Loucy (cell line): ENCODE measurements around the gene DPP4.

Experiments used
- H2AFZ ChIP-seq: fragments of 200-600 bp; sonication (generic); 2 replicates; pipeline ENCODE4 v1.6.0; 2016; ENCODE audit warnings: antibody characterized with exemption, mild to moderate bottlenecking, low read length, moderate library complexity
- H3F3A ChIP-seq: fragments of 200-600 bp; 2 replicates; pipeline ENCODE4 v1.6.0; 2016; ENCODE audit warnings: antibody characterized with exemption, low read depth, mild to moderate bottlenecking
- H3K27me3 ChIP-seq: fragments of 200-600 bp; sonication (generic); 2 replicates; pipeline ENCODE4 v1.6.1; 2014; ENCODE audit warnings: low read length, mild to moderate bottlenecking; ENCODE audit not compliant: insufficient read depth, poor library complexity, severe bottlenecking
- H3K36me3 ChIP-seq: fragments of 200-600 bp; sonication (generic); 2 replicates; pipeline ENCODE4 v1.6.1; 2016; ENCODE audit warnings: low read length; ENCODE audit not compliant: insufficient read depth
- H3K4me1 ChIP-seq: fragments of 200-600 bp; sonication (generic); 2 replicates; pipeline ENCODE4 v1.5.1; 2014; ENCODE audit warnings: low read length, mild to moderate bottlenecking; ENCODE audit not compliant: insufficient read depth, poor library complexity, severe bottlenecking
- H3K4me2 ChIP-seq: fragments of 200-600 bp; sonication (generic); 2 replicates; pipeline ENCODE4 v1.6.0; 2014; ENCODE audit warnings: antibody characterized with exemption, low read length, low read depth, mild to moderate bottlenecking; ENCODE audit not compliant: poor library complexity, severe bottlenecking
- H3K4me3 ChIP-seq: fragments of 200-600 bp; sonication (generic); 2 replicates; pipeline ENCODE4 v1.5.1; 2014; ENCODE audit warnings: low read length, mild to moderate bottlenecking, mixed read lengths; ENCODE audit not compliant: poor library complexity, severe bottlenecking
- H3K79me2 ChIP-seq: fragments of 200-600 bp; sonication (generic); 2 replicates; pipeline ENCODE4 v1.6.1; 2014; ENCODE audit warnings: low read length; ENCODE audit not compliant: insufficient read depth
- H3K9ac ChIP-seq: fragments of 200-600 bp; sonication (generic); 2 replicates; pipeline ENCODE4 v1.6.0; 2014; ENCODE audit warnings: mild to moderate bottlenecking, low read depth, low read length, moderate library complexity; ENCODE audit not compliant: poor library complexity, severe bottlenecking
- H3K9me2 ChIP-seq: fragments of 200-600 bp; sonication (generic); replicated peaks from 2 replicates; pipeline ENCODE4 v1.6.1; 2016; ENCODE audit warnings: low read depth, low read length, mixed read lengths
- H3K9me3 ChIP-seq: fragments of 200-600 bp; sonication (generic); 2 replicates; pipeline ENCODE4 v1.6.1; 2014; ENCODE audit warnings: mild to moderate bottlenecking, antibody characterized with exemption, low read length, low read depth; ENCODE audit not compliant: insufficient read depth
- H4K20me1 ChIP-seq: fragments of 200-600 bp; sonication (generic); 2 replicates; pipeline ENCODE4 v1.6.0; 2014; ENCODE audit warnings: antibody characterized with exemption, low read length, mild to moderate bottlenecking; ENCODE audit not compliant: insufficient read depth, poor library complexity, severe bottlenecking
- EZH2phosphoT487 ChIP-seq: fragments of 200-600 bp; IDR thresholded peaks from 2 replicates; pipeline ENCODE4 v1.6.1; 2018; ENCODE audit warnings: antibody characterized with exemption, mild to moderate bottlenecking, moderate library complexity, borderline replicate concordance
- TF ChIP-seq, protein P1 (sequence below): fragments of 200-600 bp; sonication (generic); conservative IDR thresholded peaks from 2 replicates; pipeline ENCODE4 v1.5.1; 2014; ENCODE audit warnings: mild to moderate bottlenecking, antibody characterized with exemption, low read length

DPP4 gene

GRCh38 chr2:161952783-161953191, 121.2 kb downstream of the DPP4 start:
- peaks cover 38% of the 10 kb centered on the region for H3K4me1 ChIP-seq
- no peak overlapping the region for H3K9ac ChIP-seq

GRCh38 chr2:161947836-161948235, 126.2 kb downstream of the DPP4 start:
- TF ChIP-seq, protein P1, sequence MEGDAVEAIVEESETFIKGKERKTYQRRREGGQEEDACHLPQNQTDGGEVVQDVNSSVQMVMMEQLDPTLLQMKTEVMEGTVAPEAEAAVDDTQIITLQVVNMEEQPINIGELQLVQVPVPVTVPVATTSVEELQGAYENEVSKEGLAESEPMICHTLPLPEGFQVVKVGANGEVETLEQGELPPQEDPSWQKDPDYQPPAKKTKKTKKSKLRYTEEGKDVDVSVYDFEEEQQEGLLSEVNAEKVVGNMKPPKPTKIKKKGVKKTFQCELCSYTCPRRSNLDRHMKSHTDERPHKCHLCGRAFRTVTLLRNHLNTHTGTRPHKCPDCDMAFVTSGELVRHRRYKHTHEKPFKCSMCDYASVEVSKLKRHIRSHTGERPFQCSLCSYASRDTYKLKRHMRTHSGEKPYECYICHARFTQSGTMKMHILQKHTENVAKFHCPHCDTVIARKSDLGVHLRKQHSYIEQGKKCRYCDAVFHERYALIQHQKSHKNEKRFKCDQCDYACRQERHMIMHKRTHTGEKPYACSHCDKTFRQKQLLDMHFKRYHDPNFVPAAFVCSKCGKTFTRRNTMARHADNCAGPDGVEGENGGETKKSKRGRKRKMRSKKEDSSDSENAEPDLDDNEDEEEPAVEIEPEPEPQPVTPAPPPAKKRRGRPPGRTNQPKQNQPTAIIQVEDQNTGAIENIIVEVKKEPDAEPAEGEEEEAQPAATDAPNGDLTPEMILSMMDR = no peak
- no peak for TF ChIP-seq EZH2phosphoT487
- Histone ChIP-seq H2AFZ (peak overlapping the region; percentile 10; the same call in 1 of the 2 replicates), H3K4me1 (peaks cover 6% of the 10 kb centered on the region), H3K4me3 (no peak overlapping the region), H4K20me1 (no peaks in the 10 kb centered on the region), H3K27me3 (no peaks in the 10 kb centered on the region), H3K4me2 (no peak overlapping the region), H3F3A (no peaks in the 10 kb centered on the region), H3K9me3 (no peaks in the 10 kb centered on the region), H3K9me2 (no peaks in the 10 kb centered on the region), H3K9ac (no peak overlapping the region), H3K79me2 (no peaks in the 10 kb centered on the region), H3K36me3 (no peaks in the 10 kb centered on the region)

More at GRCh38 chr2:161952783-161953191, 121.2 kb downstream of the DPP4 start:
- Histone ChIP-seq H3K36me3 (no peaks in the 10 kb centered on the region), H3K79me2 (no peaks in the 10 kb centered on the region), H3K9me3 (no peaks in the 10 kb centered on the region), H3F3A (no peaks in the 10 kb centered on the region), H3K4me2 (peak overlapping the region; percentile 0), H4K20me1 (no peaks in the 10 kb centered on the region), H2AFZ (no peak overlapping the region), H3K4me3 (no peak overlapping the region), H3K9me2 (no peaks in the 10 kb centered on the region), H3K27me3 (no peaks in the 10 kb centered on the region)
- TF ChIP-seq, protein P1 = no peak
- TF ChIP-seq EZH2phosphoT487 = no peak

GRCh38 chr2:161947406-161947805, 126.6 kb downstream of the DPP4 start:
- Histone ChIP-seq H3K4me2 (no peak overlapping the region), H4K20me1 (no peaks in the 10 kb centered on the region), H3K27me3 (no peaks in the 10 kb centered on the region), H3K9me3 (no peaks in the 10 kb centered on the region), H3K36me3 (no peaks in the 10 kb centered on the region), H3K79me2 (no peaks in the 10 kb centered on the region), H3F3A (no peaks in the 10 kb centered on the region), H3K4me1 (peaks cover 2% of the 10 kb centered on the region), H2AFZ (no peak overlapping the region; the same call in 1 of the 2 replicates), H3K9ac (no peak overlapping the region), H3K9me2 (no peaks in the 10 kb centered on the region), H3K4me3 (no peak overlapping the region)
- TF ChIP-seq, protein P1 = no peak
- no peak for TF ChIP-seq EZH2phosphoT487
